Measurements from ENCODE around the gene GSTM3.
"Not testable (repeated sequence)": the region's sequence is repeated elsewhere in the genome, so short reads cannot be mapped to it uniquely, and the experiment has no call there.

Gene GSTM3

GRCh38 chr1:109695138-109695537 is 45.7 kb downstream of the GSTM3 start:
- DNase-seq (ENCODE audit: low read depth): not testable (repeated sequence)

GRCh38 chr1:109694400-109694799 is 46.4 kb downstream of the GSTM3 start:
- not testable (repeated sequence) for DNase-seq (ENCODE audit: low read depth)

- DNase-seq (ENCODE audit: low read depth): no peak
Measured at GRCh38 chr1:109691759-109692158, 49.1 kb downstream of the GSTM3 start.

- DNase-seq (ENCODE audit: low read depth): no peak
Measured at GRCh38 chr1:109689844-109690405, 50.9 kb downstream of the GSTM3 start.

GRCh38 chr1:109687641-109688499 is 53.0 kb downstream of the GSTM3 start, which contains the start of gene GSTM1:
TSS of gene GSTM1 (plus strand) at chr1:109687817. CDS start at chr1:109687874, 57 bp downstream.
- no peak for DNase-seq (ENCODE audit: low read depth)

GRCh38 chr1:109687109-109687508 is 53.7 kb downstream of the GSTM3 start:
- not testable (repeated sequence) for DNase-seq (ENCODE audit: low read depth)

GRCh38 chr1:109685890-109686289 is 54.9 kb downstream of the GSTM3 start:
- DNase-seq (ENCODE audit: low read depth): not testable (repeated sequence)

GRCh38 chr1:109685399-109685798 is 55.4 kb downstream of the GSTM3 start:
- DNase-seq (ENCODE audit: low read depth): not testable (repeated sequence)

- not testable (repeated sequence) for DNase-seq (ENCODE audit: low read depth)
Measured at GRCh38 chr1:109684777-109685176, 56.1 kb downstream of the GSTM3 start.

Measured in stimulated activated CD8-positive, alpha-beta memory T cell treated with anti-CD3 and anti-CD28 coated beads, Interleukin-15, amount 100 ng/mL, for 24 hours (primary cell).